BLaER1 treated with 17β-estradiol and CSF1 and Interleukin-3, amounts not matched to agents 10 nM and 100 nM (cell line): Measurements from ENCODE around the gene OR2C1.

Source experiments
- H3K27ac ChIP-seq, 11 experiments: shearing (Covaris generic); formaldehyde crosslinking; 2 replicates each; pipeline ENCODE4 v1.8.1; 2022
- H3K27me3 ChIP-seq, 11 experiments: shearing (Covaris generic); formaldehyde crosslinking; 2 replicates each; pipeline ENCODE4 v1.8.1; 2022
- H3K36me3 ChIP-seq, 11 experiments: shearing (Covaris generic); formaldehyde crosslinking; 2 replicates each; pipeline ENCODE4 v1.8.1; 2022
- H3K4me1 ChIP-seq, 10 experiments: shearing (Covaris generic); formaldehyde crosslinking; 2 replicates each; pipeline ENCODE4 v1.8.1; 2022
- H3K4me2 ChIP-seq, 11 experiments: shearing (Covaris generic); formaldehyde crosslinking; 2 replicates each; pipeline ENCODE4 v1.8.1; 2022
- H3K4me3 ChIP-seq, 10 experiments: shearing (Covaris generic); formaldehyde crosslinking; 2 replicates each; pipeline ENCODE4 v1.8.1; 2022
- H3K9ac ChIP-seq, 11 experiments: shearing (Covaris generic); formaldehyde crosslinking; 2 replicates each; pipeline ENCODE4 v1.8.1; 2022
- H3K9me3 ChIP-seq, 11 experiments: shearing (Covaris generic); formaldehyde crosslinking; replicated peaks in 1 of 11; 2 replicates each; pipeline ENCODE4 v1.8.1; 2022
- H4K20me1 ChIP-seq, 11 experiments: shearing (Covaris generic); formaldehyde crosslinking; 2 replicates each; pipeline ENCODE4 v1.8.1; 2022
- Cebpa-rat ChIP-seq, 11 experiments: shearing (Covaris generic); IDR thresholded peaks; 2 replicates each; pipeline ENCODE4 v1.8.1; 2022

OR2C1 gene

DNA sequence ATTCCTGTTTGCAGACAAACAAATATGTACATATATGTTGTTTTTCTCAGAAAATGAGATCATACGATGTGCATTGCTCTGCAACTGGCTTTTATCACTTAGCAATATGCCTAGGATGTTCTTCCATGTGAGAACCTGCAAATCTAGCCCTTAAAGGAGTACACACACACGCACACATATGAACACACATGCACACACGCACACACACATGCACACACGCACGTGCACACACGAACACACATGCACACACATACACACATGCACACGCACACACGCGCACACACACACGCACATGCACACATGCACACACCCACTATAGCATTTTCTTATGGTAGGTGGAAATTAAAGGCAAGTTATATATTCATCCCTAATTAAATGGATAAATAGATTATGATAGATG is 8.1 kb upstream of the OR2C1 start:
- no peak for TF ChIP-seq Cebpa-rat (IDR thresholded peaks at IDR 0.05)
- Histone ChIP-seq H3K36me3 (no peaks in the 10 kb centered on the region), H3K9ac (no peak overlapping the region), H3K4me3 (no peak overlapping the region), H3K4me2 (no peak overlapping the region), H3K4me1 (peaks cover 0 to 11% (median 6%) of the 10 kb centered on the region in 10 experiments; a peak in 7 of 20 replicates), H3K27ac (no peak overlapping the region), H3K9me3 (peaks cover 28 to 59% (median 40%) of the 10 kb centered on the region in 11 experiments), H4K20me1 (no peaks in the 10 kb centered on the region), H3K27me3 (no peaks in the 10 kb centered on the region)

- no peak overlapping the region for H3K9ac ChIP-seq
- H3K4me2 ChIP-seq: peak overlapping the region in 4 of 11 experiments; percentile 11 to 48 (median 20); a peak in 9 of 22 replicates
- H3K36me3 ChIP-seq: no peaks in the 10 kb centered on the region
- H3K27me3 ChIP-seq: no peaks in the 10 kb centered on the region
- H3K4me3 ChIP-seq: no peak overlapping the region
- TF ChIP-seq Cebpa-rat (IDR thresholded peaks at IDR 0.05): no peak
- H3K27ac ChIP-seq: no peak overlapping the region
- H3K9me3 ChIP-seq: peaks cover 29 to 59% (median 40%) of the 10 kb centered on the region in 11 experiments
- no peaks in the 10 kb centered on the region for H4K20me1 ChIP-seq
- peaks cover 0 to 15% (median 9%) of the 10 kb centered on the region in 10 experiments; a peak in 15 of 20 replicates for H3K4me1 ChIP-seq
Measured at GRCh38 chr16:3348547-3349167, 7.0 kb upstream of the OR2C1 start.

- H3K36me3 ChIP-seq: no peaks in the 10 kb centered on the region
- H3K27me3 ChIP-seq: no peaks in the 10 kb centered on the region
- no peak for TF ChIP-seq Cebpa-rat (IDR thresholded peaks at IDR 0.05)
- H3K4me2 ChIP-seq: peak overlapping the region in 4 of 11 experiments; percentile 11 to 48 (median 20); a peak in 6 of 22 replicates
- no peak overlapping the region for H3K4me3 ChIP-seq
- H3K27ac ChIP-seq: no peak overlapping the region
- no peaks in the 10 kb centered on the region for H4K20me1 ChIP-seq
- H3K9ac ChIP-seq: no peak overlapping the region
- peaks cover 0 to 21% (median 14%) of the 10 kb centered on the region in 10 experiments; a peak in 16 of 20 replicates for H3K4me1 ChIP-seq
- peaks cover 29 to 59% (median 42%) of the 10 kb centered on the region in 11 experiments for H3K9me3 ChIP-seq
Measured at GRCh38 chr16:3349175-3349574, 6.5 kb upstream of the OR2C1 start.

DNA sequence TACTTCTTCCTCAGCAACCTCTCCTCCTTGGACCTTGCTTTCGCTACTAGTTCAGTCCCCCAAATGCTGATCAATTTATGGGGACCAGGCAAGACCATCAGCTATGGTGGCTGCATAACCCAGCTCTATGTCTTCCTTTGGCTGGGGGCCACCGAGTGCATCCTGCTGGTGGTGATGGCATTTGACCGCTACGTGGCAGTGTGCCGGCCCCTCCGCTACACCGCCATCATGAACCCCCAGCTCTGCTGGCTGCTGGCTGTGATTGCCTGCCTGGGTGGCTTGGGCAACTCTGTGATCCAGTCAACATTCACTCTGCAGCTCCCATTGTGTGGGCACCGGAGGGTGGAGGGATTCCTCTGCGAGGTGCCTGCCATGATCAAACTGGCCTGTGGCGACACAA is 429 bp downstream of the OR2C1 start:
- Histone ChIP-seq H3K4me1 (peaks cover 0 to 17% (median 9%) of the 10 kb centered on the region in 10 experiments; a peak in 14 of 20 replicates), H3K9ac (no peak overlapping the region), H4K20me1 (no peaks in the 10 kb centered on the region), H3K27me3 (no peaks in the 10 kb centered on the region), H3K4me3 (no peak overlapping the region), H3K36me3 (peaks cover 0 to 4% (median 0%) of the 10 kb centered on the region in 11 experiments; a peak in 1 of 22 replicates), H3K9me3 (peaks cover 59 to 95% (median 71%) of the 10 kb centered on the region in 11 experiments), H3K4me2 (no peak overlapping the region), H3K27ac (no peak overlapping the region)
- no peak for TF ChIP-seq Cebpa-rat (IDR thresholded peaks at IDR 0.05)

DNA sequence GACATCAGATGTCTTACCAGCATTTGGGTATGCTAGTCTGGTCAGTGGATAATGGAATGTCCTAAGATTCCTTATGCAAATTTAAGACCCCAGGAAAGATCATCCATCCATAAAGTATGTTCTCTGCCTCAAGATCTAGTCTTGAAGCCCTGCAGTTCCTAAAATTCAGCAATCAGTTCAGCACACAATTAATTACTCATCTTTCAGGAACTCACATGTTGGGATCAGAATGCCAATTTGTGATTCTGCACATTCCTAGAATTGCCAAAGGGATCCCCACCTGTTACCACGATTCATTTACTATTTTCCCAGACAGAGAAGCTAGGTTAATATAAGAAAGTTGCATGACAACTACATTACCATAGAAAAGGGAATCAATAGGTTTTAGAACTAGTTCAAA is 3.2 kb downstream of the OR2C1 start:
- Histone ChIP-seq H3K4me2 (no peak overlapping the region), H3K27me3 (no peaks in the 10 kb centered on the region), H3K36me3 (peaks cover 0 to 4% (median 0%) of the 10 kb centered on the region in 11 experiments; a peak in 1 of 22 replicates), H3K9me3 (peaks cover 40 to 81% (median 66%) of the 10 kb centered on the region in 11 experiments), H3K4me3 (no peak overlapping the region), H4K20me1 (no peaks in the 10 kb centered on the region), H3K9ac (no peak overlapping the region), H3K27ac (no peak overlapping the region), H3K4me1 (peaks cover 0 to 9% (median 4%) of the 10 kb centered on the region in 10 experiments; a peak in 14 of 20 replicates)
- TF ChIP-seq Cebpa-rat (IDR thresholded peaks at IDR 0.05): no peak

- Histone ChIP-seq H3K9ac (no peak overlapping the region), H3K27me3 (no peaks in the 10 kb centered on the region), H3K36me3 (peaks cover 0 to 4% (median 0%) of the 10 kb centered on the region in 11 experiments; a peak in 2 of 22 replicates), H3K4me3 (no peak overlapping the region), H3K4me2 (no peak overlapping the region), H3K27ac (no peak overlapping the region), H3K9me3 (peaks cover 3 to 40% (median 29%) of the 10 kb centered on the region in 11 experiments; a peak in 20 of 22 replicates), H4K20me1 (no peaks in the 10 kb centered on the region), H3K4me1 (peaks cover 0 to 9% (median 0%) of the 10 kb centered on the region in 10 experiments; a peak in 1 of 20 replicates)
- no peak for TF ChIP-seq Cebpa-rat (IDR thresholded peaks at IDR 0.05)
Measured at GRCh38 chr16:3362931-3363330, 7.2 kb downstream of the OR2C1 start.

- no peaks in the 10 kb centered on the region for H3K27me3 ChIP-seq
- H3K4me3 ChIP-seq: peak overlapping the region in 3 of 10 experiments; percentile 45 to 64 (median 63); a peak in 2 of 20 replicates
- H3K9me3 ChIP-seq: peaks cover 3 to 39% (median 26%) of the 10 kb centered on the region in 11 experiments; a peak in 20 of 22 replicates
- H3K4me1 ChIP-seq: peaks cover 0 to 9% (median 0%) of the 10 kb centered on the region in 10 experiments; a peak in 1 of 20 replicates
- no peak overlapping the region for H3K9ac ChIP-seq
- H3K4me2 ChIP-seq: no peak overlapping the region
- no peak overlapping the region for H3K27ac ChIP-seq
- peaks cover 0 to 4% (median 0%) of the 10 kb centered on the region in 11 experiments; a peak in 2 of 22 replicates for H3K36me3 ChIP-seq
- H4K20me1 ChIP-seq: no peaks in the 10 kb centered on the region
- no peak for TF ChIP-seq Cebpa-rat (IDR thresholded peaks at IDR 0.05)
Measured at GRCh38 chr16:3363793-3364192, 8.1 kb downstream of the OR2C1 start.

GRCh38 chr16:3364774-3365427 is 9.2 kb downstream of the OR2C1 start:
- TF ChIP-seq Cebpa-rat (IDR thresholded peaks at IDR 0.05): peak in 3 of 11 experiments; percentile 31 to 67 (median 41); a peak in 2 of 22 replicates
- Histone ChIP-seq H3K36me3 (peaks cover 0 to 4% (median 0%) of the 10 kb centered on the region in 11 experiments; a peak in 2 of 22 replicates), H3K9ac (peak overlapping the region; percentile 40 to 77 (median 74); a peak in 21 of 22 replicates), H3K4me3 (peak overlapping the region; percentile 45 to 71 (median 62)), H3K27me3 (no peaks in the 10 kb centered on the region), H3K9me3 (peaks cover 3 to 37% (median 24%) of the 10 kb centered on the region in 11 experiments; a peak in 19 of 22 replicates), H3K27ac (peak overlapping the region; percentile 50 to 84 (median 77); a peak in 21 of 22 replicates), H3K4me2 (peak overlapping the region; percentile 43 to 71 (median 56)), H3K4me1 (peaks cover 0 to 9% (median 0%) of the 10 kb centered on the region in 10 experiments; a peak in 1 of 20 replicates), H4K20me1 (no peaks in the 10 kb centered on the region)

DNA sequence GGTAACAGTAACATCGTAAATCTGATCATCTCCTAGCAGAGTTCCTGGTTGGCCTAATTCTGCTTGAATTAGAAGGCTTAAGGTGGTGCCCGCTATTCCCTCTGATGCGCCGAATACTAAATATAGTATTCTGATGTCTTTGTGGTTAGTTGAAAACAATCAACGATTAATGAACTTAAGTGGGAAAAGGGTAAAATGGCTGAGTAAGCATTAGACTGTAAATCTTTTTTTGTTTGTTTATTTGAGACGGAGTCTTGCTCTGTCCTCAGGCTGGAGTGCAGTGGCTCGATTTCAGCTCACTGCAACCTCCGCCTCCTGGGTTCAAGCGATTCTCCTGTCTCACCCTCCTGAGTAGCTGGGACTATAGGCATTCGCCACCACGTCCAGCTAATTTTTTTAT is 13.4 kb downstream of the OR2C1 start:
- H3K27ac ChIP-seq: no peak overlapping the region
- H3K9me3 ChIP-seq: peaks cover 0 to 26% (median 0%) of the 10 kb centered on the region in 11 experiments; a peak in 18 of 22 replicates
- no peak for TF ChIP-seq Cebpa-rat (IDR thresholded peaks at IDR 0.05)
- peaks cover 0 to 4% (median 0%) of the 10 kb centered on the region in 11 experiments; a peak in 2 of 22 replicates for H3K36me3 ChIP-seq
- H3K9ac ChIP-seq: no peak overlapping the region
- no peaks in the 10 kb centered on the region for H3K27me3 ChIP-seq
- peaks cover 0 to 9% (median 0%) of the 10 kb centered on the region in 10 experiments; a peak in 2 of 20 replicates for H3K4me1 ChIP-seq
- no peaks in the 10 kb centered on the region for H4K20me1 ChIP-seq
- no peak overlapping the region for H3K4me3 ChIP-seq
- H3K4me2 ChIP-seq: no peak overlapping the region
